CD4-positive, alpha-beta T cell treated with Interleukin-15 for 1 hour (primary cell): ENCODE data around the gene ZNF689.
"Not testable (repeated sequence)": the region's sequence is repeated elsewhere in the genome, so short reads cannot be mapped to it uniquely, and the experiment has no call there.

Source experiments
- DNase-seq: peaks from one replicate; pipeline ENCODE4 v3.0.0-alpha.2; 2020

Gene ZNF689

GRCh38 chr16:30609926-30610839 is at the start of gene ZNF689:
ZNF689 (minus strand) TSS chr16:30610389; CDS start chr16:30610041, 348 bp downstream.
- peak; percentile 92 for DNase-seq

GRCh38 chr16:30658731-30659506 is 48.7 kb upstream of the ZNF689 start:
- DNase-seq = peak; percentile 98

- peak; percentile 100 for DNase-seq
Observed at GRCh38 chr16:30657866-30658730, 47.9 kb upstream of the ZNF689 start, which contains the start of gene FBRS. FBRS (plus strand) TSS chr16:30658431; CDS start chr16:30659519, 1,088 bp downstream.

GRCh38 chr16:30656974-30657865 is 47.0 kb upstream of the ZNF689 start:
- DNase-seq = no peak

- DNase-seq = no peak
Observed at GRCh38 chr16:30656388-30656787, 46.2 kb upstream of the ZNF689 start.

GRCh38 chr16:30655815-30656347 is 45.7 kb upstream of the ZNF689 start:
- no peak for DNase-seq

GRCh38 chr16:30654856-30655255 is 44.7 kb upstream of the ZNF689 start:
- no peak for DNase-seq

GRCh38 chr16:30652718-30653117 is 42.5 kb upstream of the ZNF689 start:
- no peak for DNase-seq

GRCh38 chr16:30652005-30652296 is 41.8 kb upstream of the ZNF689 start:
- DNase-seq = no peak

GRCh38 chr16:30651124-30652004 is 41.2 kb upstream of the ZNF689 start:
- DNase-seq = peak; percentile 86

- DNase-seq = peak; percentile 99
Observed at GRCh38 chr16:30650369-30651123, 40.4 kb upstream of the ZNF689 start, which contains the start of gene PRR14. PRR14 (plus strand) TSS chr16:30650960; CDS start chr16:30651646, 686 bp downstream.

- DNase-seq = peak; percentile 51
Observed at GRCh38 chr16:30649725-30650368, 39.7 kb upstream of the ZNF689 start.

- no peak for DNase-seq
Observed at GRCh38 chr16:30647274-30647571, 37.0 kb upstream of the ZNF689 start.

GRCh38 chr16:30645727-30646126 is 35.5 kb upstream of the ZNF689 start:
- DNase-seq = no peak

GRCh38 chr16:30644334-30644830 is 34.2 kb upstream of the ZNF689 start:
- no peak for DNase-seq

- no peak for DNase-seq
Observed at GRCh38 chr16:30641378-30641982, 31.3 kb upstream of the ZNF689 start.

GRCh38 chr16:30637944-30638343 is 27.8 kb upstream of the ZNF689 start:
- DNase-seq = peak; percentile 26

GRCh38 chr16:30637139-30637538 is 26.9 kb upstream of the ZNF689 start:
- DNase-seq = not testable (repeated sequence)

- no peak for DNase-seq
Observed at GRCh38 chr16:30636599-30636998, 26.4 kb upstream of the ZNF689 start.
